ENCODE data around the gene DIP2A. TPM values are rescaled to one million over a fixed set of nuclear protein-coding genes. Genes with fewer than 3 reads are reported as not detected.

DIP2A gene
- polyA plus RNA-seq, 1 donor (not counting 4 experiments of a cell fraction or from before 2014, with no cell fraction given) = 41.6 TPM

DNA sequence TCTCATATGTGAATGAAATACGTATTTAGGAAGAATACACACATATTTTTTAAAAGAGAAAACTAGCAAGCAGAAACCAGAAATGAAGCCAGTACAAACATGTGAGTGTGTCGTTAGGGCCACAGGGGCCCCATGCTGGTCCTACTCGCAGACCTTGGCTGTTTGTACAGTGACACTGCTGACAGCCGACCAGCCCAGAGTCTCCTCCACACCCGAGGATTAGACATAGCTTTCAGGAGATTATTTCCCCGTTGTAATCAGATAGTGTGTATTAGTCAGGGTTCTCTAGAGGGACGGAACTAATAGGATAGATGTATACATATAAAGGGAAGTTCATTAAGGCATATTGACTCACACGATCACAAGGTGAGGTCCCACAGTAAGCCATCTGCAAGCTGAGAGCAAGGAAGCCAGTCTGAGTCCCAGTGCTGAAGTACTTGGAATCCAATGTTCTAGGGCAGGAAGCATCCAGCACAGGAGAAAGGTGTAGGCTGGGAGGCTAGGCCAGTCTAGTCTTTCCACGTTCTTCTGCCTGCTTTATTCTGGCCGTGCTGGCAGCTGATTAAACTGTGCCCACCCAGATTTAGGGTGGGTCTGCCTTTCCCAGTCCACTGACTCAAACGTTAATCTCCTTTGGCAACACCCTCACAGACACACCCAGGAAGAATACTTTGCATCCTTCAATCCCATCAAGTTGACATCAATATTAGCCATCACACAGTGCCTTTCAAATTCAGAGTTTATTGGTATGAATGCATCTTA lies 51.2 kb downstream of the DIP2A start:
- FAIRE-seq (no peak), DNase-seq (ENCODE audit: low read depth, low spot score) (no peak)
- Histone ChIP-seq H2AFZ (ENCODE audit: control insufficient read depth, low read length) (no peak overlapping the region), H3K27ac (ENCODE audit: control insufficient read depth, insufficient read depth, low read length) (no peak overlapping the region), H3K79me2 (ENCODE audit: control insufficient read depth, insufficient read depth, low read length) (no peaks in the 10 kb centered on the region), H4K20me1 (ENCODE audit: control insufficient read depth, extremely low read depth, insufficient read depth, low read length) (no peaks in the 10 kb centered on the region), H3K36me3 (ENCODE audit: control insufficient read depth in 2 of 2, extremely low read depth in 1 of 2, insufficient read depth in 2 of 2, low read length in 2 of 2) (peaks cover 19 to 25% of the 10 kb centered on the region in 2 experiments), H3K4me1 (ENCODE audit: control insufficient read depth, extremely low read depth, insufficient read depth, low read length) (peaks cover 1% of the 10 kb centered on the region), H3K27me3 (ENCODE audit: control insufficient read depth, extremely low read depth, insufficient read depth, low read length) (no peaks in the 10 kb centered on the region), H3K4me3 (ENCODE audit: control insufficient read depth in 2 of 3, extremely low read depth in 1 of 3, insufficient read depth in 2 of 3, low read depth in 1 of 3, low read length in 3 of 3) (no peak overlapping the region), H3K9ac (ENCODE audit: control insufficient read depth, extremely low read depth, insufficient read depth, low read length) (no peak overlapping the region), H3K9me3 (ENCODE audit: control insufficient read depth, low read depth, low read length) (no peaks in the 10 kb centered on the region), H3K9me1 (ENCODE audit: control insufficient read depth, extremely low read depth, insufficient read depth, low read length) (no peaks in the 10 kb centered on the region), H3K4me2 (ENCODE audit: control insufficient read depth, extremely low read depth, insufficient read depth, low read depth, low read length) (no peak overlapping the region)
- no peak for TF ChIP-seq CTCF (optimal IDR thresholded peaks at IDR 0.05 in 1 of 3, IDR thresholded peaks at IDR 0.05 in 1 of 3, conservative IDR thresholded peaks at IDR 0.05 in 1 of 3; ENCODE audit: extremely low read depth in 1 of 3, insufficient read depth in 2 of 3, low read length in 3 of 3)
- no peak for TF ChIP-seq EZH2 (IDR thresholded peaks at IDR 0.05; ENCODE audit: low read length)
- dilution Hi-C loops (cut with MboI; ENCODE audit: extremely low pct_ligation_motif_present, low sequenced_read_pairs) = no loop called here

DNA sequence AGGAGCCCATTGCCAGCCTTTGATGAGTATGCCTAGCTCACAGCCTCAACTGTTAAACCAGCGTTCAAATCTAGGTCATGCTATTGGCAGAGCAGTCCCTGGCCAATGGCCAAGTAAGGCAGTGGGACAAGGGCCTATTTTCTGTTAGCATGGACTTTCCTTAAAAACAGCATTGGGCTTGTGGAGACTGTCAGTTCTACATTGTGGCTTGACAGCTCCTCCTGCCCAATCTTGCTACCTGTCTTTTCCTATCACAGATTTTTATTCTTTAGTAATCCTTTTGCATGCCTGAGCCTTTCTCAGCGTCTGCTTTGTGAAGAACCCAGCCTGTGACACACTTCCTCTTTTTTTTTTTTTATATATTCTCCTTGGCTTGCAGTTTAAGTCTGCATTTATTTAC lies 56.4 kb downstream of the DIP2A start:
- Histone ChIP-seq H3K4me1 (ENCODE audit: control insufficient read depth, extremely low read depth, insufficient read depth, low read length) (peaks cover 5% of the 10 kb centered on the region), H3K9ac (ENCODE audit: control insufficient read depth, extremely low read depth, insufficient read depth, low read length) (no peak overlapping the region), H3K36me3 (ENCODE audit: control insufficient read depth in 2 of 2, extremely low read depth in 1 of 2, insufficient read depth in 2 of 2, low read length in 2 of 2) (peaks cover 17 to 21% of the 10 kb centered on the region in 2 experiments), H3K79me2 (ENCODE audit: control insufficient read depth, insufficient read depth, low read length) (peaks cover 14% of the 10 kb centered on the region), H3K9me3 (ENCODE audit: control insufficient read depth, low read depth, low read length) (no peaks in the 10 kb centered on the region), H2AFZ (ENCODE audit: control insufficient read depth, low read length) (no peak overlapping the region), H4K20me1 (ENCODE audit: control insufficient read depth, extremely low read depth, insufficient read depth, low read length) (no peaks in the 10 kb centered on the region), H3K27ac (ENCODE audit: control insufficient read depth, insufficient read depth, low read length) (no peak overlapping the region), H3K4me3 (ENCODE audit: control insufficient read depth in 2 of 3, extremely low read depth in 1 of 3, insufficient read depth in 2 of 3, low read depth in 1 of 3, low read length in 3 of 3) (no peak overlapping the region), H3K4me2 (ENCODE audit: control insufficient read depth, extremely low read depth, insufficient read depth, low read depth, low read length) (no peak overlapping the region), H3K9me1 (ENCODE audit: control insufficient read depth, extremely low read depth, insufficient read depth, low read length) (no peaks in the 10 kb centered on the region), H3K27me3 (ENCODE audit: control insufficient read depth, extremely low read depth, insufficient read depth, low read length) (no peaks in the 10 kb centered on the region)
- FAIRE-seq (peak; percentile 26), DNase-seq (ENCODE audit: low read depth, low spot score) (no peak)
- TF ChIP-seq EZH2 (IDR thresholded peaks at IDR 0.05; ENCODE audit: low read length) (no peak), CTCF (optimal IDR thresholded peaks at IDR 0.05 in 1 of 3, IDR thresholded peaks at IDR 0.05 in 1 of 3, conservative IDR thresholded peaks at IDR 0.05 in 1 of 3; ENCODE audit: extremely low read depth in 1 of 3, insufficient read depth in 2 of 3, low read length in 3 of 3) (no peak)
- dilution Hi-C loops (cut with MboI; ENCODE audit: extremely low pct_ligation_motif_present, low sequenced_read_pairs) = no loop called here

All from keratinocyte (primary cell).